Endothelial cell of umbilical vein (primary cell): ENCODE data around the gene ZBTB46. TPM values are rescaled to one million over a fixed set of nuclear protein-coding genes. Genes with fewer than 3 reads are reported as not detected.

Experiments
- BruUV-seq: library from RNA; stranded (reverse); fragments of 400-500 nt; replicated peaks from 2 replicates; lab custom pipeline; 2021; lab: Mats Ljungman, UMichigan
- CTCF ChIA-PET: fragments of 300-600, 350-600 bp; sonication (Branson Sonifier 250); formaldehyde crosslinking; loops from one replicate; lab custom pipeline; 2021; ENCODE audit warnings: antibody characterized with exemption, inconsistent platforms; lab: Charles Lee
- POLR2A ChIA-PET: fragments of 300-600, 350-600 bp; sonication (Branson Sonifier 250); formaldehyde crosslinking; loops from one replicate; lab custom pipeline; 2021; ENCODE audit warnings: antibody characterized with exemption, inconsistent platforms; lab: Charles Lee
- DNase-seq: peaks from one replicate; pipeline ENCODE4 v3.0.0-alpha.2; 2011; ENCODE audit warnings: low read depth, low spot score
- FAIRE-seq: peaks from 2 replicates; lab custom pipeline; 2011; peaks lifted over from hg19 to GRCh38; lab: Jason Lieb, UNC
- H2AFZ ChIP-seq: 2 replicates; pipeline ENCODE4 v1.6.0; 2012; ENCODE audit warnings: low read depth, low read length, control low read depth, inconsistent platforms
- H3K27ac ChIP-seq: 2 replicates; pipeline ENCODE4 v1.5.1; 2011; ENCODE audit warnings: low read depth, mild to moderate bottlenecking, control low read depth, low read length, moderate library complexity; ENCODE audit not compliant: insufficient read depth
- H3K27me3 ChIP-seq, 2 experiments: 2 replicates each; pipeline versions ENCODE4 v1.6.0 to v1.6.1; 2011; ENCODE audit warnings: low read length in 2 of 2, mixed read lengths in 1 of 2; ENCODE audit not compliant: control insufficient read depth in 2 of 2, insufficient read depth in 2 of 2
- H3K36me3 ChIP-seq, 2 experiments: 2 replicates in 1 of 2; 3 replicates in 1 of 2; pipeline ENCODE4 v1.5.1; 2011; ENCODE audit warnings: low read length in 2 of 2, mild to moderate bottlenecking in 1 of 2, moderate library complexity in 1 of 2; ENCODE audit not compliant: control insufficient read depth in 2 of 2, insufficient read depth in 2 of 2; ENCODE audit errors: extremely low read depth in 1 of 2
- H3K4me1 ChIP-seq: 3 replicates; pipeline ENCODE4 v1.5.1; 2011; ENCODE audit warnings: mild to moderate bottlenecking, low read length; ENCODE audit not compliant: control insufficient read depth, insufficient read depth; ENCODE audit errors: extremely low read depth
- H3K4me2 ChIP-seq: 2 replicates; pipeline ENCODE4 v1.6.1; 2011; ENCODE audit warnings: low read length, control low read depth, mixed read lengths; ENCODE audit not compliant: insufficient read depth
- H3K4me3 ChIP-seq, 3 experiments: fragments of 200-600 bp in 1 of 3; sonication (generic), shearing (Covaris generic) in 1 of 3; replicated peaks in 1 of 3; 2 replicates each; pipeline ENCODE4 v1.5.1; 2011 to 2016; ENCODE audit warnings: control low read depth in 3 of 3, low read length in 3 of 3, mild to moderate bottlenecking in 2 of 3, inconsistent platforms in 1 of 3, low read depth in 1 of 3, moderate library complexity in 1 of 3; ENCODE audit not compliant: insufficient read depth in 1 of 3
- H3K79me2 ChIP-seq: 2 replicates; pipeline ENCODE4 v1.6.0; 2012; ENCODE audit warnings: low read length, inconsistent platforms; ENCODE audit not compliant: control insufficient read depth, insufficient read depth
- H3K9ac ChIP-seq: replicated peaks from 2 replicates; pipeline ENCODE3; 2011; ENCODE audit warnings: low read length, control low read depth; ENCODE audit not compliant: insufficient read depth; ENCODE audit errors: extremely low read depth
- H3K9me1 ChIP-seq: replicated peaks from 3 replicates; pipeline ENCODE4 v1.6.0; 2011; ENCODE audit warnings: mild to moderate bottlenecking, low read length; ENCODE audit not compliant: control insufficient read depth, insufficient read depth; ENCODE audit errors: extremely low read depth
- H3K9me3 ChIP-seq: replicated peaks from 2 replicates; pipeline ENCODE4 v1.5.1; 2012; ENCODE audit warnings: low read length, inconsistent platforms; ENCODE audit not compliant: control insufficient read depth, insufficient read depth
- H4K20me1 ChIP-seq: replicated peaks from 2 replicates; pipeline ENCODE3; 2011; ENCODE audit warnings: mild to moderate bottlenecking, low read length; ENCODE audit not compliant: control insufficient read depth, insufficient read depth; ENCODE audit errors: extremely low read depth
- CTCF ChIP-seq, 2 donors: IDR thresholded peaks; 1 replicate in 1 of 2; 2 replicates in 1 of 2; pipeline ENCODE4 v1.5.1; 2011; ENCODE audit warnings: low read length in 2 of 2, mild to moderate bottlenecking in 2 of 2, moderate library complexity in 2 of 2, control low read depth in 1 of 2, inconsistent platforms in 1 of 2, low read depth in 1 of 2; ENCODE audit not compliant: insufficient read depth in 1 of 2; ENCODE audit errors: extremely low read depth in 1 of 2
- FOS ChIP-seq: IDR thresholded peaks from 2 replicates; pipeline ENCODE4 v1.6.1; 2011; ENCODE audit warnings: mild to moderate bottlenecking, low read length, moderate library complexity, borderline replicate concordance; ENCODE audit not compliant: insufficient read depth
- JUN ChIP-seq: IDR thresholded peaks from 2 replicates; pipeline ENCODE4 v1.6.1; 2011; ENCODE audit warnings: borderline replicate concordance, low read depth; ENCODE audit not compliant: insufficient read length, insufficient read depth
- MAX ChIP-seq: IDR thresholded peaks from 2 replicates; pipeline ENCODE4 v1.6.1; 2011; ENCODE audit not compliant: insufficient read depth, insufficient read length
- MYC ChIP-seq: IDR thresholded peaks from one replicate; pipeline ENCODE4 v1.6.1; 2011; ENCODE audit warnings: mild to moderate bottlenecking, low read depth, low read length
- POLR2A ChIP-seq: IDR thresholded peaks from 2 replicates; pipeline ENCODE4 v1.6.1; 2012; ENCODE audit warnings: low read depth, mild to moderate bottlenecking, control low read depth, low read length
- POLR2AphosphoS5 ChIP-seq: IDR thresholded peaks from 2 replicates; pipeline ENCODE4 v1.6.1; 2012; ENCODE audit warnings: low read depth, mild to moderate bottlenecking, control low read depth, low read length, moderate library complexity; ENCODE audit not compliant: insufficient read depth
- dilution Hi-C: fragments of 300-500 bp; cut with MboI; formaldehyde crosslinking; loops from one replicate; pipeline ENCODE4 v1.15.0; 2019; ENCODE audit warnings: low sequenced_read_pairs; ENCODE audit not compliant: extremely low pct_ligation_motif_present
- intact Hi-C: fragments of 100-400 bp; cut with micrococcal nuclease; formaldehyde crosslinking; loops from one replicate; pipeline ENCODE4 v1.10.0; 2022
- polyA plus RNA-seq, 4 experiments: library from polyadenylated mRNA; depleted of rRNA in 3 of 4; stranded (reverse) in 3 of 4; unstranded in 1 of 4; fragments of >200 nt; gene quantifications; 2 replicates each; pipeline versions ENCODE4 v1.2.1 to v1.2.3, GENCODE V29; 2011 to 2012; ENCODE audit warnings: missing spikeins in 1 of 4
- total RNA-seq: library from RNA; stranded (reverse); gene quantifications from 2 replicates; pipeline ENCODE4 v1.2.3, GENCODE V29; 2021

ZBTB46 gene
- total and polyA plus RNA-seq, 2 donors (not counting 3 experiments of a cell fraction or from before 2014, with no cell fraction given), result 1.3 to 7.1 TPM

DNA sequence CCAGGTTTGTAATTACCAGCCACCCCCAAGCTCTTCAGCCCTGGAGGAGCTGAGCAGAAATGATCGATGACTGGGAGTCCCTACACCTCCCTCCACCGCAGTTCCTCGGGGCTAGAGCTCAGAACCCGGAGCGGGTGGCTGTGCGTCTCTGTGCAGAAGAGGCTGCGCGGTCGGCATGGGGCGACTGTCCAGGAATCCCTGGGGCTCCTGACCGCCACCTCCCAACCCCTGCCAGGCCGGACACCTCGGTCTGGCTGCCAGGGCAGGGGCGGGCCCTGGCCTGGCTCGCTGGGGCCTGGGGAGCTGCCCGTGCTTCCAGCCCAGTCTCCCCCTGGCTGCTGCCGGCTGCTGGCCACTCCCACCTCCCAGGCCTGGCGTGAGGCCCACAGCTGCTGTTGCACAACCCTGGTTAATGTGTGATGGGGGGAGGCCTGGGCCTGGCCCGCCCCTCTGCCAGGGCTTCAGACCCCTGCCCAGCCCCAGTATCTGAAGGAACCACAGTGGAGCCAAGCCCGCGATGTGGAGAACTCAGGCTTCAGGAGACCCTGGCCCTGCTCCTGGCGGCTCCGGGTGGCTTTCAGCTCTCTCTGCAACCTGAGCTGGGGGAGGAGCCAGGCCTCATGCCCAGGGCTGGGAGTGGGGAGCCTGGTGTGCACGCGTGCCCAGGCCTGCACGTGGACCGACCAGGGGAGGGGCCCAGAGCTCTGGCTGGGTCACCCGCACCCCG, 90.3 kb downstream of the ZBTB46 start:
- peak overlapping the region; percentile 40 for H2AFZ ChIP-seq
- CTCF ChIA-PET, result interaction anchor here (0.7 to 2.0 kb wide), 14 partner anchors 34 to 298 kb away, joined by 3 to 12 read pairs (median 4); partner anchors contain the start of genes ARFRP1, RTEL1, TNFRSF6B and TPD52L2
- intact Hi-C loops, result loop anchor here (1.0 to 2.0 kb wide), 2 partner anchors 34 to 113 kb away; partner anchors contain the start of genes ARFRP1 and GMEB2

More for the DNA sequence above, 90.3 kb downstream of the ZBTB46 start:
- Histone ChIP-seq H3K36me3 (peaks cover 0 to 22% of the 10 kb centered on the region in 2 experiments), H4K20me1 (no peaks in the 10 kb centered on the region), H3K4me1 (peaks cover 9% of the 10 kb centered on the region), H3K9me1 (no peaks in the 10 kb centered on the region), H3K27ac (no peak overlapping the region), H3K27me3 (no peaks in the 10 kb centered on the region), H3K4me2 (peak overlapping the region; percentile 76), H3K9me3 (no peaks in the 10 kb centered on the region), H3K4me3 (peak overlapping the region; percentile 41 to 72 (median 52)), H3K79me2 (no peaks in the 10 kb centered on the region), H3K9ac (peak overlapping the region; percentile 61)
- BruUV-seq, result no TSS peak
- DNase-seq (peak; percentile 86), FAIRE-seq (peak; percentile 78)
- dilution Hi-C loops, result no loop called here
- TF ChIP-seq MAX (no peak), MYC (no peak), POLR2AphosphoS5 (peak; percentile 23), JUN (no peak), CTCF (IDR thresholded peaks at IDR 0.05; ENCODE audit: extremely low read depth in 1 of 2, insufficient read depth in 1 of 2, low read depth in 1 of 2, low read length in 2 of 2) (peak; percentile 8 to 29), FOS (no peak), POLR2A (no peak)
- POLR2A ChIA-PET, result no interaction called here
